NT2/D1 (cell line): ENCODE data around the gene KLHL18.
"Not testable (repeated sequence)": the region's sequence is repeated elsewhere in the genome, so short reads cannot be mapped to it uniquely, and the experiment has no call there.

Experiments
- DNase-seq: peaks from one replicate; pipeline ENCODE4 v3.0.0-alpha.2; 2011; ENCODE audit warnings: low read depth, low spot score
- H3K27me3 ChIP-seq: 2 replicates; pipeline ENCODE4 v1.6.0; 2011; ENCODE audit warnings: mild to moderate bottlenecking; ENCODE audit not compliant: insufficient read length, insufficient read depth
- H3K36me3 ChIP-seq: 2 replicates; pipeline ENCODE4 v1.6.1; 2011; ENCODE audit warnings: mild to moderate bottlenecking, low read length, mixed read lengths; ENCODE audit not compliant: insufficient read depth, insufficient read length
- H3K4me1 ChIP-seq: 2 replicates; pipeline ENCODE4 v1.5.1; 2011; ENCODE audit not compliant: insufficient read depth, insufficient read length
- H3K4me3 ChIP-seq: 2 replicates; pipeline ENCODE4 v1.5.1; 2011; ENCODE audit warnings: low read depth; ENCODE audit not compliant: insufficient read length
- H3K9ac ChIP-seq: 2 replicates; pipeline ENCODE4 v1.6.0; 2011; ENCODE audit warnings: low read depth; ENCODE audit not compliant: insufficient read length
- H3K9me3 ChIP-seq: 2 replicates; pipeline ENCODE4 v1.5.1; 2011; ENCODE audit warnings: mild to moderate bottlenecking, low read length; ENCODE audit not compliant: insufficient read depth
- SUZ12 ChIP-seq: IDR thresholded peaks from 2 replicates; pipeline ENCODE4 v1.6.1; 2011; ENCODE audit not compliant: insufficient read length, insufficient read depth; ENCODE audit errors: extremely low read depth
- YY1 ChIP-seq: IDR thresholded peaks from 2 replicates; pipeline ENCODE4 v1.6.1; 2011; ENCODE audit not compliant: insufficient read length, insufficient read depth
- ZNF274 ChIP-seq: IDR thresholded peaks from 2 replicates; pipeline ENCODE4 v1.6.1; 2011; ENCODE audit warnings: mild to moderate bottlenecking, low read depth, low read length

Gene KLHL18

GRCh38 chr3:47301456-47301855, 18.7 kb downstream of the KLHL18 start:
- Histone ChIP-seq H3K4me3 (no peak overlapping the region), H3K27me3 (no peaks in the 10 kb centered on the region)
- TF ChIP-seq ZNF274 (no peak), SUZ12 (no peak), YY1 (no peak)

GRCh38 chr3:47306022-47306421, 23.3 kb downstream of the KLHL18 start:
- H3K9ac ChIP-seq: no peak overlapping the region
- TF ChIP-seq YY1 (no peak), ZNF274 (no peak), SUZ12 (no peak)
- H3K36me3 ChIP-seq: peaks cover 37% of the 10 kb centered on the region
- no peak overlapping the region for H3K4me3 ChIP-seq
- DNase-seq: no peak
- no peaks in the 10 kb centered on the region for H3K4me1 ChIP-seq
- H3K9me3 ChIP-seq: peaks cover 20% of the 10 kb centered on the region; the same call in 1 of the 2 replicates
- no peaks in the 10 kb centered on the region for H3K27me3 ChIP-seq

More at GRCh38 chr3:47301456-47301855, 18.7 kb downstream of the KLHL18 start:
- H3K9ac ChIP-seq: no peak overlapping the region
- DNase-seq: no peak
- peaks cover 46% of the 10 kb centered on the region for H3K36me3 ChIP-seq
- H3K4me1 ChIP-seq: peaks cover 3% of the 10 kb centered on the region
- H3K9me3 ChIP-seq: no peaks in the 10 kb centered on the region

GRCh38 chr3:47309231-47309630, 26.5 kb downstream of the KLHL18 start:
- H3K27me3 ChIP-seq, H3K4me3 ChIP-seq, DNase-seq, H3K9ac ChIP-seq, H3K4me1 ChIP-seq: not testable (repeated sequence)
- Histone ChIP-seq H3K9me3 (peaks cover 20% of the 10 kb centered on the region; the same call in 1 of the 2 replicates), H3K36me3 (peaks cover 11% of the 10 kb centered on the region)

GRCh38 chr3:47310391-47310790, 27.6 kb downstream of the KLHL18 start:
- H3K27me3 ChIP-seq: no peaks in the 10 kb centered on the region
- H3K36me3 ChIP-seq: peaks cover 10% of the 10 kb centered on the region
- no peak for TF ChIP-seq ZNF274
- no peak for TF ChIP-seq SUZ12
- no peak for TF ChIP-seq YY1
- H3K4me3 ChIP-seq: no peak overlapping the region
- DNase-seq: no peak
- no peaks in the 10 kb centered on the region for H3K4me1 ChIP-seq
- H3K9me3 ChIP-seq: peaks cover 20% of the 10 kb centered on the region; the same call in 1 of the 2 replicates
- no peak overlapping the region for H3K9ac ChIP-seq

- TF ChIP-seq YY1 (no peak), SUZ12 (no peak), ZNF274 (no peak)
- DNase-seq: no peak
- peaks cover 9% of the 10 kb centered on the region; the same call in 1 of the 2 replicates for H3K9me3 ChIP-seq
Measured at GRCh38 chr3:47313341-47314055, 30.8 kb downstream of the KLHL18 start.

GRCh38 chr3:47314056-47314764, 31.5 kb downstream of the KLHL18 start:
- Histone ChIP-seq H3K9me3 (peaks cover 9% of the 10 kb centered on the region; the same call in 1 of the 2 replicates), H3K36me3 (peaks cover 6% of the 10 kb centered on the region), H3K9ac (no peak overlapping the region), H3K4me1 (no peaks in the 10 kb centered on the region), H3K27me3 (no peaks in the 10 kb centered on the region), H3K4me3 (no peak overlapping the region)
- TF ChIP-seq YY1 (no peak), ZNF274 (no peak), SUZ12 (no peak)
- no peak for DNase-seq

More at GRCh38 chr3:47313341-47314055, 30.8 kb downstream of the KLHL18 start:
- peaks cover 3% of the 10 kb centered on the region for H3K36me3 ChIP-seq
- H3K9ac ChIP-seq: no peak overlapping the region
- no peak overlapping the region for H3K4me3 ChIP-seq
- H3K4me1 ChIP-seq: no peaks in the 10 kb centered on the region
- no peaks in the 10 kb centered on the region for H3K27me3 ChIP-seq

- H3K4me3 ChIP-seq: no peak overlapping the region
- DNase-seq: no peak
- H3K9ac ChIP-seq: no peak overlapping the region
- no peaks in the 10 kb centered on the region for H3K27me3 ChIP-seq
- no peaks in the 10 kb centered on the region for H3K4me1 ChIP-seq
- peaks cover 6% of the 10 kb centered on the region; the same call in 1 of the 2 replicates for H3K9me3 ChIP-seq
- H3K36me3 ChIP-seq: peaks cover 13% of the 10 kb centered on the region
- TF ChIP-seq ZNF274 (no peak), YY1 (no peak), SUZ12 (no peak)
Measured at GRCh38 chr3:47315069-47315647, 32.4 kb downstream of the KLHL18 start.

GRCh38 chr3:47316151-47316550, 33.4 kb downstream of the KLHL18 start:
- not testable (repeated sequence) for H3K4me1 ChIP-seq, DNase-seq, H3K27me3 ChIP-seq, H3K4me3 ChIP-seq, H3K9ac ChIP-seq, H3K9me3 ChIP-seq
- peaks cover 23% of the 10 kb centered on the region for H3K36me3 ChIP-seq
